SH-SY5Y (cell line): Measurements from ENCODE around the gene TAAR2.

Experiments used
- GATA2 ChIP-seq: IDR thresholded peaks from 2 replicates; pipeline ENCODE4 v1.6.1; 2011; ENCODE audit warnings: mild to moderate bottlenecking, low read depth, low read length
- GATA3 ChIP-seq: IDR thresholded peaks from 2 replicates; pipeline ENCODE4 v1.6.1; 2011; ENCODE audit warnings: low read depth, mild to moderate bottlenecking, low read length, moderate library complexity

DNA sequence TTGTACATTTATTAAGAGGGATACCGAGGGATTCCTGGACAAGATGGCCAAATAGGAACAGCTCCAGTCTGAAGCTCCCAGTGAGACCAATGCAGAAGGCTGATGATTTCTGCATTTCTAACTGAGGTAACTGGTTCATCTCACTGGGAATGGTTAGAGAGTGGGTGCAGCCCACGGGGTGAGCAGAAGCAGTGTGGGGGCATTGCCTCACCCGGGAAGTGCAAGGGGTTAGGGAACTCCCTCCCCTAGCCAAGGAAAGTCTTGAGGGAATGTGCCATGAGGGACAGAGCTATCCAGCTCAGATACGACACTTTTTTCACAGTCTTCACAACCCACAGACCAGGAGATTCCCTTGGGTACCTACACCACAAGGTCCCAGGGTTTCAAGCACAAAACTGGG lies 10.7 kb upstream of the TAAR2 start:
- TF ChIP-seq GATA3 = no peak
- TF ChIP-seq GATA2 = no peak
